ENCODE results near the gene AP5Z1. TPM values are rescaled to one million over a fixed set of nuclear protein-coding genes. Genes with fewer than 3 reads are reported as not detected.

AP5Z1 gene
- total RNA-seq, 3 donors from 2014 or later, result 39.5 to 47.4 (median 45.2) TPM

GRCh38 chr7:4747013-4747412, 28.4 kb upstream of the AP5Z1 start:
- intact Hi-C loops (cut with DNase I, micrococcal nuclease), result loop anchor here in 1 of 2 donors (5.0 kb wide), 1 partner anchor 65 kb away; the partner anchor contains the start of gene FOXK1
- Histone ChIP-seq H3K36me3 (ENCODE audit: low read depth) (peaks cover 4% of the 10 kb centered on the region), H3K4me1 (ENCODE audit: low read depth) (peaks cover 40% of the 10 kb centered on the region), H3K4me3 (no peak overlapping the region), H3K9me3 (no peaks in the 10 kb centered on the region)
- DNase-seq (peak in 2 of 3 donors; percentile 37 to 57), ATAC-seq (no peak)
- no peak for TF ChIP-seq CTCF (IDR thresholded peaks at IDR 0.05)

GRCh38 chr7:4747746-4748145, 27.7 kb upstream of the AP5Z1 start:
- ATAC-seq (no peak), DNase-seq (no peak)
- H3K36me3 ChIP-seq (ENCODE audit: low read depth), result peaks cover 4% of the 10 kb centered on the region
- H3K4me1 ChIP-seq (ENCODE audit: low read depth), result peaks cover 36% of the 10 kb centered on the region
- intact Hi-C loops (cut with DNase I, micrococcal nuclease), result loop anchor here in 1 of 2 donors (5.0 kb wide), 1 partner anchor 65 kb away; the partner anchor contains the start of gene FOXK1
- TF ChIP-seq CTCF (IDR thresholded peaks at IDR 0.05), result no peak
- no peak overlapping the region for H3K4me3 ChIP-seq
- no peaks in the 10 kb centered on the region for H3K9me3 ChIP-seq

GRCh38 chr7:4748231-4748681, 27.2 kb upstream of the AP5Z1 start:
- no peak for DNase-seq

GRCh38 chr7:4749363-4749762, 26.1 kb upstream of the AP5Z1 start:
- ATAC-seq (no peak), DNase-seq (no peak)
- Histone ChIP-seq H3K4me1 (ENCODE audit: low read depth) (peaks cover 28% of the 10 kb centered on the region), H3K36me3 (ENCODE audit: low read depth) (peaks cover 4% of the 10 kb centered on the region), H3K9me3 (no peaks in the 10 kb centered on the region), H3K4me3 (no peak overlapping the region)
- intact Hi-C loops (cut with DNase I, micrococcal nuclease), result loop anchor here in 1 of 2 donors (5.0 kb wide), 1 partner anchor 67 kb away; the partner anchor contains the start of gene FOXK1
- no peak for TF ChIP-seq CTCF (IDR thresholded peaks at IDR 0.05)

More at GRCh38 chr7:4748231-4748681, 27.2 kb upstream of the AP5Z1 start:
- no peak for TF ChIP-seq CTCF (IDR thresholded peaks at IDR 0.05)
- no peaks in the 10 kb centered on the region for H3K9me3 ChIP-seq
- intact Hi-C loops (cut with DNase I, micrococcal nuclease), result loop anchor here in 1 of 2 donors (5.0 kb wide), 1 partner anchor 66 kb away; the partner anchor contains the start of gene FOXK1
- no peak for ATAC-seq
- no peak overlapping the region for H3K4me3 ChIP-seq
- peaks cover 4% of the 10 kb centered on the region for H3K36me3 ChIP-seq (ENCODE audit: low read depth)
- peaks cover 34% of the 10 kb centered on the region for H3K4me1 ChIP-seq (ENCODE audit: low read depth)

- TF ChIP-seq CTCF (IDR thresholded peaks at IDR 0.05), result no peak
- no peak overlapping the region for H3K4me3 ChIP-seq
- intact Hi-C loops (cut with DNase I, micrococcal nuclease), result loop anchor here in 1 of 2 donors (5.0 kb wide), 1 partner anchor 67 kb away; the partner anchor contains the start of gene FOXK1
- H3K9me3 ChIP-seq, result no peaks in the 10 kb centered on the region
- DNase-seq (peak in 1 of 3 donors; percentile 50), ATAC-seq (no peak)
- H3K4me1 ChIP-seq (ENCODE audit: low read depth), result peaks cover 24% of the 10 kb centered on the region
- H3K36me3 ChIP-seq (ENCODE audit: low read depth), result peaks cover 4% of the 10 kb centered on the region
These were observed 25.6 kb upstream of the AP5Z1 start for GRCh38 chr7:4749798-4750197.
